Measurements from ENCODE around the gene TMEM108. TPM values are rescaled to one million over a fixed set of nuclear protein-coding genes. Genes with fewer than 3 reads are reported as not detected.

The TMEM108 gene
- total and polyA plus RNA-seq, 12 donors, result 0.40 to 4.0 (median 1.5) TPM

GRCh38 chr3:133413161-133414020 lies 375.2 kb downstream of the TMEM108 start:
- 38 to 39% methylated on average over 17 of the region's 17 CpGs for WGBS, 2 donors
- Histone ChIP-seq H3K27ac (peak overlapping the region in 1 of 10 donors; percentile 52), H3K4me1 (peaks cover 0 to 13% (median 0%) of the 10 kb centered on the region in 9 donors), H3K27me3 (peaks cover 0 to 24% (median 18%) of the 10 kb centered on the region in 7 donors), H3K36me3 (no peaks in the 10 kb centered on the region), H3K9me3 (no peaks in the 10 kb centered on the region), H3K4me3 (peak overlapping the region in 6 of 10 donors; percentile 0 to 38 (median 12))
- TF ChIP-seq, protein P1, sequence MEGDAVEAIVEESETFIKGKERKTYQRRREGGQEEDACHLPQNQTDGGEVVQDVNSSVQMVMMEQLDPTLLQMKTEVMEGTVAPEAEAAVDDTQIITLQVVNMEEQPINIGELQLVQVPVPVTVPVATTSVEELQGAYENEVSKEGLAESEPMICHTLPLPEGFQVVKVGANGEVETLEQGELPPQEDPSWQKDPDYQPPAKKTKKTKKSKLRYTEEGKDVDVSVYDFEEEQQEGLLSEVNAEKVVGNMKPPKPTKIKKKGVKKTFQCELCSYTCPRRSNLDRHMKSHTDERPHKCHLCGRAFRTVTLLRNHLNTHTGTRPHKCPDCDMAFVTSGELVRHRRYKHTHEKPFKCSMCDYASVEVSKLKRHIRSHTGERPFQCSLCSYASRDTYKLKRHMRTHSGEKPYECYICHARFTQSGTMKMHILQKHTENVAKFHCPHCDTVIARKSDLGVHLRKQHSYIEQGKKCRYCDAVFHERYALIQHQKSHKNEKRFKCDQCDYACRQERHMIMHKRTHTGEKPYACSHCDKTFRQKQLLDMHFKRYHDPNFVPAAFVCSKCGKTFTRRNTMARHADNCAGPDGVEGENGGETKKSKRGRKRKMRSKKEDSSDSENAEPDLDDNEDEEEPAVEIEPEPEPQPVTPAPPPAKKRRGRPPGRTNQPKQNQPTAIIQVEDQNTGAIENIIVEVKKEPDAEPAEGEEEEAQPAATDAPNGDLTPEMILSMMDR (IDR thresholded peaks at IDR 0.05), result no peak
- DNase-seq, result no peak
- intact Hi-C loops (cut with DNase I), result no loop called here
- peak in 7 of 8 donors; percentile 37 to 75 (median 52) for ATAC-seq

DNA sequence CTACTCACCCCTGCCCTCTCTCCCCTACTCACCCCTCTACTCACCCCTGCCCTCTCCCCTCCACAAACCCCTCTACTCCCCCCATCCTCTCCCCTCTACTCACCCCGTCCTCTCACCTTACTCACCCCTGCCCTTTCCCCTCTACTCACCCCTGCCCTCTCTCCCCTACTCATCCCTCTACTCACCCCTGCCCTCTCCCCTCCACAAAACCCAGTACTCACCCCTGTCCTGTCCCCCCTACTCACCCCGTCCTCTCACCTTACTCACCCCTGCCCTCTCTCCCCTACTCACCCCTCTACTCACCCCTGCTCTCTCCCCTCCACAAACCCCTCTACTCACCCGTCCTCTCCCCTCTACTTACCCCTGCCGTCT lies 375.8 kb downstream of the TMEM108 start:
- Histone ChIP-seq H3K4me3 (no peak overlapping the region), H3K36me3 (no peaks in the 10 kb centered on the region), H3K27me3 (peaks cover 0 to 25% (median 14%) of the 10 kb centered on the region in 7 donors), H3K9me3 (no peaks in the 10 kb centered on the region), H3K27ac (no peak overlapping the region), H3K4me1 (peaks cover 0 to 13% (median 0%) of the 10 kb centered on the region in 9 donors)
- intact Hi-C loops (cut with DNase I), result no loop called here
- no peak for DNase-seq
- TF ChIP-seq, protein P1 (IDR thresholded peaks at IDR 0.05), result no peak
- WGBS, 2 donors, result 88 to 94% methylated on average over 4 of the region's 4 CpGs
- ATAC-seq, result peak in 1 of 8 donors; percentile 18

- no peak for ATAC-seq
- H3K9me3 ChIP-seq, result no peaks in the 10 kb centered on the region
- intact Hi-C loops (cut with DNase I), result no loop called here
- peaks cover 0 to 5% (median 0%) of the 10 kb centered on the region in 9 donors for H3K4me1 ChIP-seq
- no peak for DNase-seq
- H3K4me3 ChIP-seq, result no peak overlapping the region
- TF ChIP-seq, protein P1 (IDR thresholded peaks at IDR 0.05), result no peak
- 83 to 92% methylated on average over 7 of the region's 7 CpGs for WGBS, 2 donors
- H3K27ac ChIP-seq, result no peak overlapping the region
- H3K36me3 ChIP-seq, result no peaks in the 10 kb centered on the region
- peaks cover 0 to 17% (median 9%) of the 10 kb centered on the region in 7 donors for H3K27me3 ChIP-seq
These were observed 380.2 kb downstream of the TMEM108 start for GRCh38 chr3:133418361-133418760.

DNA sequence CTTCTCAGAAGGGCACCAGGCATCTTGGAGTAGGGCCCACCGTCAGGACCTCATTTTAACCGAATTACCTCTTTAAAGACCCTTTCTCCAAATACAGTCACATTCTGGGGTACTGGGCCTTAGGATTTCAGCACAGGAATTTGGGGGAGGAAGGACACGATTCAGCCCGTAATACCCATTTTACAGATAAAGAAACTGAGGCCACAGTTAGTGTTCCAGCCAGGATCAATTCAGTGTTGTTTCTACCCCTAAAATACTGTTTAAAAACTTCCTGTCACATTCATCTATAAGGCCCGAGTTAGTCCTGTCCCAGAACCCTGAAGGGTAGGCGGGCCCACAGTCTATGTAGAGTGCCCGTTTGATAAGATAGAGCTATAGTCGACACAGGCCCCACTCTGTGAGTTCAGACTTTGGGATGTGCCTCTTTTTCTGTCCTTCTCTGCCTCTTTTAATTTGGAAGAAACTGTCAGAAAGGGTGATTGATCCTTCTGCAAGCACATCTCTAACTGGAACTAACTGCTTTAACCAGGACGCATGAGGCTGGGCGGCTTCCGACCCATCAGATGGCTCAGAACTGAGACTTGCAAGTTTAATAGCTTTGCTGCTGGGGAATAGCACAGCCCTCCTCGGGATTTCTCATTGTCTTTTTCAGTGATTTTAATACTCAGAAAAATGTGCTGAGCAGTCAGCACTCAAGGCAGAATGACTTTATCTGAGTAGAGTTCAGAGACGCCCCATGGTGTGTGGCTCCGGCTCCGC lies 381.1 kb downstream of the TMEM108 start:
- DNase-seq (no peak), ATAC-seq (no peak)
- intact Hi-C loops (cut with DNase I), result no loop called here
- H3K27me3 ChIP-seq, result peaks cover 0 to 17% (median 9%) of the 10 kb centered on the region in 7 donors
- no peak overlapping the region for H3K27ac ChIP-seq
- TF ChIP-seq, protein P1 (IDR thresholded peaks at IDR 0.05), result no peak
- no peaks in the 10 kb centered on the region for H3K36me3 ChIP-seq
- H3K4me3 ChIP-seq, result no peak overlapping the region
- 86 to 92% methylated on average over 15 of the region's 15 CpGs for WGBS, 2 donors
- H3K9me3 ChIP-seq, result no peaks in the 10 kb centered on the region
- peaks cover 0 to 5% (median 0%) of the 10 kb centered on the region in 9 donors for H3K4me1 ChIP-seq
